Measurements from ENCODE around the gene CAMSAP1.

DNA sequence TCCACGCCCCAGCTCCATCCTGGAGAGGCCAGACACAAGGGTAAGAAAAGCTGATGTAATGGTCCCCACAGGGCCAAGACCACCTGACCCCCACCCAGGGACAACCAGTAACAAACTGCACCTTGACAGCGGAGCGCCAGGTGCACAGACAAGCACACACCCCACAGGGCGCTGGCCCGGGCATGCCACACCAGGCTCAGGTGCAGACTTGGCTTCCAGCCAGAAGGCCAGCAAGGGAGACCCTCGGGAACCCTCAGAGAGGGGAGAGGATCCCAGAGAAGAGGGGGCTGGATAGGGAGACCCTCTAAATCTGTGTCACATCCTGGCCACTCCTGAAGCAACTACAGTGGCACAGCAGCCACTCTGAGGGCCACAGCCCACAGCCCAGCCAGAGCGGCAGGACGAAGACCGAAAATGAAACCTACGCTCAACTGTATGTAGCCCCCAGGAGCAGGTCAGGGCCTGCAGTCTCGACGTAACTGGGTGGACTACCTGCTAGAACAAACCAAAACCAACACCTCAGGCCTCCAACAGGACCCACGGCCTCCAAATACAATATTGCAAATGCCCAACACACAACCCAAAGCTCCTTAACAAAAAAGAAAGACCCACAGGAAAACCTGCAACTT, 18.5 kb downstream of the CAMSAP1 start:
- TF ChIP-seq SMC3 (IDR thresholded peaks at IDR 0.05; ENCODE audit: borderline replicate concordance, low read length) (no peak), POLR2A (IDR thresholded peaks at IDR 0.05; ENCODE audit: low read depth, low read length) (no peak), HDAC2 (IDR thresholded peaks at IDR 0.05) (no peak), CTCF (IDR thresholded peaks at IDR 0.05 in 2 of 3, conservative IDR thresholded peaks at IDR 0.05 in 1 of 3; ENCODE audit: control insufficient read depth in 2 of 3, extremely low read depth in 1 of 3, insufficient read depth in 1 of 3, low read depth in 3 of 3, low read length in 3 of 3) (no peak), REST (IDR thresholded peaks at IDR 0.05; ENCODE audit: low read depth, low read length) (no peak), IKZF2 (IDR thresholded peaks at IDR 0.05) (no peak), PAX8 (IDR thresholded peaks at IDR 0.05) (no peak), ZNF217 (IDR thresholded peaks at IDR 0.05) (no peak), SIN3A (IDR thresholded peaks at IDR 0.05; ENCODE audit: low read depth, low read length) (no peak)
- TF ChIP-seq, protein P1, sequence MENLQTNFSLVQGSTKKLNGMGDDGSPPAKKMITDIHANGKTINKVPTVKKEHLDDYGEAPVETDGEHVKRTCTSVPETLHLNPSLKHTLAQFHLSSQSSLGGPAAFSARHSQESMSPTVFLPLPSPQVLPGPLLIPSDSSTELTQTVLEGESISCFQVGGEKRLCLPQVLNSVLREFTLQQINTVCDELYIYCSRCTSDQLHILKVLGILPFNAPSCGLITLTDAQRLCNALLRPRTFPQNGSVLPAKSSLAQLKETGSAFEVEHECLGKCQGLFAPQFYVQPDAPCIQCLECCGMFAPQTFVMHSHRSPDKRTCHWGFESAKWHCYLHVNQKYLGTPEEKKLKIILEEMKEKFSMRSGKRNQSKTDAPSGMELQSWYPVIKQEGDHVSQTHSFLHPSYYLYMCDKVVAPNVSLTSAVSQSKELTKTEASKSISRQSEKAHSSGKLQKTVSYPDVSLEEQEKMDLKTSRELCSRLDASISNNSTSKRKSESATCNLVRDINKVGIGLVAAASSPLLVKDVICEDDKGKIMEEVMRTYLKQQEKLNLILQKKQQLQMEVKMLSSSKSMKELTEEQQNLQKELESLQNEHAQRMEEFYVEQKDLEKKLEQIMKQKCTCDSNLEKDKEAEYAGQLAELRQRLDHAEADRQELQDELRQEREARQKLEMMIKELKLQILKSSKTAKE (IDR thresholded peaks at IDR 0.05; ENCODE audit: low read depth, poor library complexity, severe bottlenecking): no peak
- TF ChIP-seq, protein P2, sequence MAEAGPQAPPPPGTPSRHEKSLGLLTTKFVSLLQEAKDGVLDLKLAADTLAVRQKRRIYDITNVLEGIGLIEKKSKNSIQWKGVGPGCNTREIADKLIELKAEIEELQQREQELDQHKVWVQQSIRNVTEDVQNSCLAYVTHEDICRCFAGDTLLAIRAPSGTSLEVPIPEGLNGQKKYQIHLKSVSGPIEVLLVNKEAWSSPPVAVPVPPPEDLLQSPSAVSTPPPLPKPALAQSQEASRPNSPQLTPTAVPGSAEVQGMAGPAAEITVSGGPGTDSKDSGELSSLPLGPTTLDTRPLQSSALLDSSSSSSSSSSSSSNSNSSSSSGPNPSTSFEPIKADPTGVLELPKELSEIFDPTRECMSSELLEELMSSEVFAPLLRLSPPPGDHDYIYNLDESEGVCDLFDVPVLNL (IDR thresholded peaks at IDR 0.05; ENCODE audit: low read depth, low read length): no peak
